ENCODE measurements around the gene TPRG1L. TPM values are rescaled to one million over a fixed set of nuclear protein-coding genes. Genes with fewer than 3 reads are reported as not detected.

Gene TPRG1L
- total RNA-seq, 1 experiment from 2014 or later, result 9.6 TPM

DNA sequence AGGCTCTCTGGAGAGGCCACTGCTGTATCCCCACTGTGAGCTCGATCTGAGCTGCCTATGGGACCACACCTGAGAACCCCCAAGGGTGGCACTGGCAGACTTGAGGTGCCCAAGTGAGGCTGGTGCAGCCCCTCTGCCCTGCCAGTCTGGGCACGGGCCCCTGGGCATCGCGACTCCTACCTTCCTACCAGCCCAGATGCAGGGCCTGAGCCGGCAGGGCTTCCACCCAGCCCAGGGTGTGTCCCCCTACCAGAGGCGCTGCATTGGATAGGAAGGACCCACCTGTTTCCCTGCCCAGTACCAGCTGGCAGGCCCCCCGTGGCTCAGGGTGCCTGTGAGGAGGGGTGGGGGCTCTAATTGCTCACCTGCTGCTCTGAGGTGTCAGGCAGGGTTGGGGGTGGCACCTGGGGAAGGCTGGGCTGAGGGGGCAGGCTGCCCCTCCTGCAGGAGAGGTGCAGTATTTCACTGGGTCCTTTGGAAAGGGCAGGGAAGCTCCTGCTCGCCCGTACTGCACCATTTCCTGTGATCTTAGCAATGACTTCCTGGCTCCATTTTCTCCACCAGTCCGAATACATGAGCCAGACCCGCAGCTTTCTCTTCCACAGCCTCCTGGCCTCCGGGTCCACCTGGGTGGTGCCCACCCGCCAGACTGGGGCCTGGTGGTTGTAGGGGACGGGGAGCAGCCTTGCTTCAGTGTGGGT lies 39.3 kb downstream of the TPRG1L start:
- DNase-seq (ENCODE audit: low read depth), result no peak

DNA sequence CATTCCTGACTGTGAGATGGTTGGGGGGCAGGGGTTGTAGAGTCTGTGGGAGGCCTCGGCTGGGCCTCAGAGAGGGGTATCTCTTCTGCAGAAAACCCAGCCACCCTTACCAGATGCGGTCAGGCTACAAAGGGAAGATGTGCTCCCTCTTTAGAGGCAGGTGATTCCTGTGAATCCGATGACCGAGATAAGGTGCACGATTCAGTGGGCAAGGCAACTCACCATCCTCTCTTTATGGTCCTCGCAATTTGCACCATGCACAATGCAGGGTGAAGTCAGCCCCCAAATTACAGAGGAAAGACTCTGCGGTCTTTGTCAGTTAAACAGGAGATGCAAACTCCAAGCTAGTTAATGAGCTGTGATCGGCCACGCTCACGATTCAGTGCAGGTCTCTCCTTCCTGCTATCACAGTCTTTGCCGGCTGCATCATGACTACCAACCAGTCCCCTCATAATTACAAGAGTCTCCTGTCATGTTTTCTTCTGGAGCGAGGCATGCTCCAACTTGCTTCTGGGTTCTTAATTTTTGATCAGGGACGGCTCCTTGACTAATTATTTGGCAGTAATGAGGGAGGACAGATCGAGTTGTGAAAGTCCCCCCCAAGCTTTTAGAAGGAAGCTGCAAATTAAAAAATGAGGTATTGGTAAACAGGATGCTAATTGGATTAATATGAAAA lies 40.0 kb downstream of the TPRG1L start:
- no peak for DNase-seq (ENCODE audit: low read depth)

DNA sequence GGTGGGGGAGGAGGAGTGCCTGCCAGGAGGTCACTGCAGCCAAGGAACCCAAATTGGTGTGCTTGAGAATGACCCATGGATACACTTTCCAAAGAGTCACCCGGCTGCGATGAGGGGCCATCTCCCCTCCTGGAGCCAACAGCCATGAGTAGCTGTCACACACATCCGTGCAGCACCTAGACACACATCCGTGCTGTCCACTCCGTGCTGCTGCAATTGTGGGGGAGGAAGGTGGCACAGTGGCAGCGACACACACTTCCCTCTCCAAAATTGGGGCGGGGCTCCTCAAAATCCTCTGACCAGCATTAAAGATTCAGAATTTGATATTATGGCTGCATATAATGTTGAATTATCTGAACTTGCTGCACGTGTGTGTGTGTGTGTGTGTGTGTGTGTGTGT lies 43.3 kb downstream of the TPRG1L start:
- no peak for DNase-seq (ENCODE audit: low read depth)

DNA sequence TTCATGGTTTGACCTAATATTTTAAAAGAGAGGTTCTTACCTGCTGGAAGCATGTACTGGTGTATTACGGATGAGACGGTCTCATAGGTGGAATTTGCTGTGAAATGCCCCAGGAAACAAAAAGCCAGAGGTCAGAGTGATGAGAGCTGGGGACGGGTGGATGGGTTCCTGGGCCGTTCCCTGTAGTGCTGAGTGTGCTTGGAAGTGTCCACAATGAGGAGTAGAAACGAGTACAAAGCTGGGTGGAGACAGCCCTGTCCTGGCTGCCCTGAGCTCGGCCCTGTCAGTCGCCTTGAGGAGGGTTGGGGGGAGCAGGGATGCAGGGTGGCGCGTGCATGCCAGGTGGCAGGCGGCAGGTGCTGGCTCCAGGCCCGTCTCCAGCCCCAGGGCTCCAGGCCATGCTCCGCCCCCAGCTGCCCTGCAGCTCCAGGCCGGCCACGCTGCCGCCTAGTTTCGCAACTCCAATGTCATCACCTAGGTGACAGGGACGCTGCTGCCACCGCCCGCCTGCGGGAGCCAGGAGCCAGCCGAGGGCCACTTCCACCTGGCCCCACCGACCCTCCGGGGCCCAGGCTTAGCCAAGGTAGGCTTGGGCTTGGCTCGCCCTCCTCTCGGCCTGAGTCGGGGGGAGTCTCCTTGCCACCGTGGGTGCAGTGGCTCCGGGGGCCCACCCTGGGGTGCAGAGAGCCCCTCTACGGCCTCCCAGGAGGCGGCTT lies 43.9 kb downstream of the TPRG1L start:
- DNase-seq (ENCODE audit: low read depth), result peak; percentile 17

DNA sequence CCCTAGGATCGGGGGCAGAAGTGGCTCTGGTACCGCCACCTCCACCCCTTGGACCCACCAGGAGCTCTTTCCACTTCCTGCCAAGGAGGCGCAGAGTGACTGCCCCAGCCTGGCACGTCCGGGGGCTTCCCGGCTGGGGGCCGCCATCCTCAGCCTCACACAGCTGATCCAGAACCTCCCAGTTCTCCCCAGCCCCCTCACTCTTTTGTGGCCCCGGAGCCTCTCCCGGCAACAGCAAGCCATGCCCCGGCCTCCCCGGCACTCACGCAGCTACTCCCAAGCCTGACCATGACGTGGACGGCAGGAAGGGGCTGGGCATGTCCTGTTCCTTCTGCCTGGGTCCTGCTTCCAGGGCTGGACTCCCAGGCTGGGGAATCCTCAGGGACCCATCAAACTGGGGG lies 44.6 kb downstream of the TPRG1L start:
- DNase-seq (ENCODE audit: low read depth), result no peak

DNA sequence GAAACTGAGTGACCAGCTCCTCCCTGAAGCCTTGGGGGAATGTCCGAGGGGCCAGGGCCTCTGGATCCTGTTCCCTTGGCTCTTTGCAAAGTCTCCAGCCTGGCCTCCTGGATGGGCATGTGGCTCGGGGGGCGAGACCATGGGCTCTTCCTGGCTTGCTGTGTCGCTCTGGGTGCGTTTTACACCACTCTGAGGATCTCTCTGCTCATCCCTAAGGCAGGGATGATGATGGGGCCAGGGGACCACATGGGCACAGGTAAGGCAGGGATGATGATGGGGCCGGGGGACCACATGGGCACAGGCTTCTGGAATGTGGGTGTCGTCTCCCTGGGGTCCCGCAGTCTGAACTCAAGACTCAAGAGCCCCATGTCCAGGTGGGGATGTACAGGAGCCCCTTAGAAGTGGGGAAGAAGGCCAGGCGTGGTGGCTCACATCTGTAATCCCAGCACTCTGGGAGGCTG lies 45.2 kb downstream of the TPRG1L start:
- no peak for DNase-seq (ENCODE audit: low read depth)

DNA sequence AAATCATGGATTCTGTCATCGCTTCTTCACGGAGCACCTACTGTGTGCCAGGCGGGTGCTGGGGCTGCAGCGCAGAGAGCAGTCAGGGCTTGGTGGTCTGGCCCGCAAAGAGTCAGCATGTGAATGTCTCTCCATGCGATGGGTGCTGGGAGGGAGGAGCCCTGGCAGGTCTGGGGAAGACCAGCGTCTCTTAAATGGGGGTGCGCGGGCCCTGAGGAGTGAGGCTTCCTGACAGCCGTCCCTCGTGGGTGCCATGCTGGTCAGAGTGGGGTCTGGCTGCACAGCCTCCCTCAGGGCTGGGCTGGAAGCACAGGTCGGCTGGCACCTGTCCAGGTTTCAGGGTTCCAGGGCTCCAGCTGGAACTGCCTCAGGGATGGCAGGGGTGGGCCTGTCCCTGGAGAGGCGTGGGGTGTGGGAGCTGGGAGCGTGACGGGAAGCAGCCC lies 46.0 kb downstream of the TPRG1L start:
- no peak for DNase-seq (ENCODE audit: low read depth)

DNA sequence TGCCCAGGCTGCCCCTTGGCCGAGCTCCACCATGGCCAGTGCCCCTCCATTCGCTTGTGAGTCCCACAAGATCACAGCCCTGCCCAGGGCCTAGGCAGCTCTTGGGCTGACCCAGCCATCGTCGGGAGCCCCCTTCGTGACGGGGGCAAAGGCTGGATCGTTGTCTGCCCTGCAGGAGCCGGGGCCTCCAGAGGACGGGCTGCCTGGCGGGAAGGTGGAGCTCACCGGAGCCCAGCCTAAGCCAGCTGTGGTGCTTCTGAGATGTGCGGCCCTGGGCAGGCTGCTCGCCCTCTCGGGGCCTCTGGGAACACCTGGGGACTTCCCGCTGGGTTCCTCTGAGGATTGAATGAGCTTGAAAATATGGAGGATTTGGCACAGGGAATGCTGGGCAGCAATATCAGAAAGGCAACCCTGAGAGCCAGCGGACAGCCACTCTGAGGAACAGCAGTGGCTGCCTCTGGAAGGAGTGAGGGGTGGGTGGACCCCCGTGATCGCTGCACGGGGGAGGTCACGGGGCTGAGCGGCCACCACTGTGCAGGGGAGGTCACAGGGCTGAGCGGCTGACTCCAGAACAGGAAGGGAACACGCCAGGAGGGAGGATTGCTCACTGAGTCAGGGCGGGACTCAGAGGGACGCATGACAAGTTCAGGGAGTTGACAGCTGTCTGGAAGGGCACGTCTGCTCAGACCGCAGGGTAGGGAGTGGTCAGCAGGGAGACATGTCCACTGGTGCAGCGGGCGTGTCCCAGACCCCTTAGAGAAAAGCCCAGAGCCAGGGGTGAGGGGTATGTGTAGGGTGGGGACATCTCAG lies 46.8 kb downstream of the TPRG1L start:
- peak; percentile 34 for DNase-seq (ENCODE audit: low read depth)

DNA sequence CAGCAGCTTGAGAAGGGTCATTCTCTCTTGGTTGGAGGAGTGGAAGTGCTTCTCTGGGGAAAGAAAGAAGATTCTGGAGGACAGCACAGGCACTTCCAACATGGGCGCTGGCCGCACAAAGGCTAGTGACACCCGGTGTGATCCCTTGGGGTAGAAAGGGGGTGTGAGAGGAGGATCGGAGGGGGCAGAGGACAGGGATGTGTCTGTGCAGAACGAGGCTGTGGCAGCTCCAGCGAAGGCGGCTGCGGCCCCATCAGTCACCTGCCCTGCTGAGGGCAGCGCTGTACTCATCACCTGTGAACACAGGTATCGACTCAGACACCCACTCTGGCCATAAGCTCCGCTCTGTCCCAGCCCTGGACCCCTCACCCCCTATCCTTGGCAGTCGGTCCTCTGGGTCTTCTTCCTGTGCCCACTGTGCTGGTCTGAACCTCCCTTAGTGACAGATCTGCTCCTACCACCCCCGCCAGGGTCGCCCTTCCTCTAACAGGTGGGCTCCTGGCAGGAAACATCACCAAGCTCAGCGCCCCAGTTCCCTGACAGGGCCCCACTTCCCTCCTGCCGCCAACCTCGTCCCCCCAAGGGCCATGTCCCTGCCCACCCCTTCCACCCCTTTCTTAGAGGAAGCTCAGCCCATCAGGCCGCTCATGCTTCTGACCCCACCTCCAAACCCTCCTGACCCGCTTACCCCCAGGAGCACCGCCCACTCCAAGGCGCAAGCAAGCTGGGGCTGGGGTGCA lies 47.6 kb downstream of the TPRG1L start:
- no peak for DNase-seq (ENCODE audit: low read depth)

DNA sequence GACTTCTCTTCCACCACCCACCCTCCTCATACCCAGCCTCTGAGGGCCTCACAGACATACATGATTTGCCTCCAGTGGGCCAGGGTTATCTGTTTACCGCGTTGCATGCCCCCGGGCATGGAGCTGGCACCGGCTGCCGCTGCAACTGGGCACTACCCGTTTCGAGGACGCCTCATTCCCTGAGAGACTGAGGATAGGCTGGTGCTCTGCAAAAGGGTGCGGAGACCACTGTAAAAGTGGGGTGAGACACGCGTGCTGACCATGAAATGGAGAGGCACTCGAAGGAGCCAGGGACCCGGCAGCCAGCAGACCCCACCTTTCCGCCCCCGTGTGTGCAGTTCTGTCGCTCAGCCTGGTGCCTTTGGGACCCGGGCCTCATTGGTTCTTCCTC lies 48.2 kb downstream of the TPRG1L start:
- DNase-seq (ENCODE audit: low read depth), result no peak

DNA sequence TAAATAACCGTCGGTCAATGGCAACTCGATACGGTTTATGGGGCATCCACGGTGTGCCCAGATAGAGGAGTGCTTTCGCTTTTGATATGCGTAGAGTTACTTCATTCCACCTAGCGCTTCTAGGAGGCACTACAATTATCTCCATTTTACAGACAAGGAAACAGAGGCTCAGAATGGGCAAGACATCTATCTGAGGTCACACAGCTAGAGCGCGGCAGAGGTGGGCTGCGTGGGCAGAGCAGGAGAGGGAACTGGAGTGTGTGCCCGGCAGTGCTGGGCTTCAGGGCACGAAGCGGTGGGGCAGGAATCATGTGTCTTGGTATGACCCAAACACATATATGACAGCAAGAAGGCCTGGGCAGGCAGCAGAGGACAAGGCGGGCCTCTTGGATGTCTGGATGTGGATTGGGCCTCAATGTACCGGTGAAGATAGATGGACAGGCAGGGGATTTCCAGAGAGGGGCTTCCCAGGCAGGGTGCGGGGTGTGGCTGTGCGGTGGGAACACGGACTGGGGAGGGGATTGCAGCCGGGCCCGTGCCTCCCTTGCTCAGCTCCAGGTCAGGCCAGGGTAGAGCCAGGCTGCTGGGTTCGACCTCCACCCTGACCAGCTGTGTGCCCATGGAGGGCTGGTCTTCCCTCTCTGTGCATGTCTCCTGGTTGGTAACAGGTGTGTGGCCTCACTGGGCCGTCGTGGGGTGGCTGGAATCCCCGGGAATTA lies 48.7 kb downstream of the TPRG1L start:
- no peak for DNase-seq (ENCODE audit: low read depth)

DNA sequence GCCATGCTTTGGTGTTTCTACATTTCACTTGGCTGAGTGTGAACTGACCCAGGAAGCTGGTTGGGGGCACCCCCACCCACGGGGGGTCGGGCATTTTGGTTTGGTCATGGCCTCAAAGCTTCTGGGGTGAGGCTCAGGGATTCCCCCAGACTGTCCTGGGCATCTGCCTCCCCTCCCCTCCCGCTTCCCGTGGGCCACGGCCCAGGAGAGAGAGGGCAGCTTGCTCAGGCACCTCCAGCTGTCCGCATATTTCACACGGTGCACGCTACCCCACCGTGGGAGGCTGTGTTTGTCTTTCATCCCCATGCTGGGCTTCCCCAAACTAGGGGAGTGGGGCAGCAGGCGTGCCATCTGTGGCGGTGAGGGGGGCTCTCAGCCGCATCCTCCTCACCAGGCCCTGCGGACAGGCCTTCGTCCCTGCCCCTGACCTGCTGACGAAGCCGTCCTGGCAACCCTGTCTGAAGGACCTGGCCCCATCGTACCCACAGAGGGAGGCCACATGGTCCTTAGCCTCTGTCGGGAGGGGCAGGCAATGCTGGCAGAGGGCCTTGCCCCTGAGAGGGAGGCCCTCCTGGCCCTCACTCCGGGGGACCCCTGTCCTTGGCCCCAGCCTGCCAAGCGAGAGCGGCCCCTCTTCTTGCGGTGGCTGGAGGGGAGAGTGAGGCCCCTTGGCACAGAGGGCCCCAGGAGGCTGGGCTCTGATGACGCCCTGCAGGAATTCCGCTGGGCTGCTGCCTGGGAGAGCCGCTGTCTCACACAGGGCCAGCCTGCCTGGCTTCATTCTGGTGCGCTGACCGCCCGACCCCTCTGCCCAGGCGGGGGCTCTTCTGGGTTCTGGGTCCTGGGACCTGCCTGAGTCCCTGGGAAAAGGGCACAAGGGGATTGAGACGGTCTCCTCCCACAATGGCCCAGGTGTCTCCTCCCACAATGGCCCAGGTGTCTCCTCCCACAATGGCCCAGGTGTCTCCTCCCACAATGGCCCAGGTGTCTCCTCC lies 49.6 kb downstream of the TPRG1L start:
- no peak for DNase-seq (ENCODE audit: low read depth)

DNA sequence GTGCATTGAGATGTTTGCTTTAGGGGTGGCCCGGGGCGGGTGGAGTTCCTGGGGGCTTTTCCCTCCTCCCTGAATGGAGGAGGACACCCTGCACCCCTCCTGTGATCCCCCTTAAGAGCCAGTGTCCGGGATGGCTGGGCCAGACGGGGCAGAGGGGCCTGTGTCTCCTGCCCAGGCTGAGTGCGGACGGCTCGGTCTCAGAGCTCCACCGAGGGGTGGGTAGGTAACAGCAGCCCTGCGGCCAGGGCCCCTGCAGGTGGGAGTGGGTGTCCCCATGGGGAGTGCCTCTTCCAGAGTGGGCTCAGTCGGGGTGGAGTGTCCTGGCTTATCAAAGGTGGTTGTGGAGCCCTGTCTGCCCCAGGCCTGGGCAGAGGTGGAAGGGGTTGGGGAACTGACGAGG lies 50.6 kb downstream of the TPRG1L start:
- DNase-seq (ENCODE audit: low read depth), result no peak

DNA sequence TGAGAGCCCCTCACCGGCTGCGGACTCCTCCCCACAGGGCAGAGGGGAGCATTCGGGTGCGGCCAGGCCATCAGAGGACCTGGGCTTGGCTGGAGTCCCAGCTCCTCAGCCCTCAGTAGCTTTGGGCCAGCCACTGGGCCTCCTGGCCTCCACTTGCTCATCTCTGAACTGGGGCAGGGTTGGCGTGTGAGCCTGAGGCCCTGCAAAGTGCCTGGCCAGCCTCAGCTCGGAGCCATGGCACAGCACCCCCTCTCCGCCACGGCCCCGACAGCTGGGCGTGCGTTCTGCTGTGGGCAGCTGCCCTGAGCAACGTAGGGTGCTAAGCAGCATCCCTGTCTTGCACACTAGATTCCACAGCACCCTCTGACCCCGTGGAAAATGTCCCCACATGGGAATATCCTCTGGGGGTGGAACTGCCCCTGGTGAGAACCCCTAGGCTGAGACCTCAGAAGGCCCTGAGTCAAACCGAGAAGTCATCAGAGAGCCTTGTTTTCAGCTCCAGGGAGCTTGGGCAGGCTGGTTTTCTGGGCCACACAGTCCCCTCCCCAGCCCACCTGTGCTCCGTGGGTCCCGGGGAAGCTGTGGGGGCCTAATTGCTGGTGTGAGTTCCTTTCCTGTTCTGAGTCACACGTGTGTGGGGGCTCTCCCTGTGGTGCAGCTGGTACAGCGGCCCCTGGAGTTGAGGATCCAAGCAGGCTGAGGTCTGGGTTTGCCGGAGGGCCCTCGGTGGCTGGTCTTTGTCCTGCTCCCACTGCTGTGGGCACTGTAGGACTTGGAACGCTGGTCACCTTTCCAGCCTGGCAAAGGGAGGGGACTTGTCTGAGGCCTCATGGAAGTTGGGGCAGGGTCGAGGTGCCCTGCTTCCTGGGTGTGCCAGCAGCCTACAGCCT lies 52.0 kb downstream of the TPRG1L start:
- DNase-seq (ENCODE audit: low read depth), result no peak

DNA sequence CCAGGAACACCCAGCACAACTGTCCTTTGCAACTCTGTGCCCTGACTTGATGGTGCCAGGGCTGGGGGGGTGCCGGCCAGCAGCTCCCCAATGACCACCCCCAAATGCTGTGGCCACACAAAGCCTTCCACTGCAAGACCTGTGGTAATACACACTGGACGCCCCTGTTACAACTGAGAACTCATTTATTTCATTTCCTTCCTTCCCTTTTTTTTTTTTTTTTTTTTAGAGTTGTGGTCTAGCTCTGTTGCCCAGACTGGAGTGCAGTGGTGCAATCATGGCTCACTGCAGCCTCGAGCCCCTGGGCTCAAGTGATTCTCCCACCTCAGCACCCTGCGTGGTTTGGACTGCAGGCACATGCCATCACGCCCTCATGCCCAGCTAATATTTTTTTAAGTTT lies 52.7 kb downstream of the TPRG1L start:
- DNase-seq (ENCODE audit: low read depth), result no peak

DNA sequence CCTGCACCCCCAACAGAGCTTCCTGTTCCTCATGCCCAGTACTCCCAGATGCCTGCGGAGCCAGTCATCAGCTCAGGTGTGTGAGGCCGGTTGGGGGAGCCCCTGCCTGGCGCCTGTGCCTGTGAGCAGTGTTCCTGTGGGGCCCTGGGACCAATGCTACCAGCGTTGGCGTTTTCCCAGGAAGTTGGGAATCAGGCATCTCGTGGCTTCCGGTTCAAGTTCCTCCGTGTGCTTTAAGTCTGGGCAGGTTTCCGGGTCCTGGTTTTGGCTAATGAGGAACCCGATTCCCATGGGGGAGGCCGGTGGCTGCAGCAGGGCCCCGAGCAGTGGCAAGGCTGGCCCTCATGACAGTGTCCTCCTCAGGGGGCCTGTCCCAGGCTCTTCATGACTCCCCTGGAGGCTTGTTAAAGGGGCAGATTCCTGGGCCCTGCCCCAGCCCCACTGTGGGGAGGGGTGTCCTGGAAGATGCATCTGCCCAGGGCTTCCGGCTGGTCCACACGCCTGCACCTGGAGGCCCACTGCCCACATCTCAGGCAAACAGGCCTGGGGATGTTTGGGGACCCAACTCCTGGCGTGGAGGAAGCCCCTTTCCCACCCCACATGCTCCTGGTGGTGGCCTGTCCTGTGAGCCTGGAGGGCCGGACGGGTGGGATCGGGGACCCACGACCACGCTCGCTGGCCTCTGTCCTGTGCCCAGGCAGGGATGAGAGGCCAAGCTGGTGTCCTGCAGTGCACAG lies 53.7 kb downstream of the TPRG1L start:
- DNase-seq (ENCODE audit: low read depth), result no peak

DNA sequence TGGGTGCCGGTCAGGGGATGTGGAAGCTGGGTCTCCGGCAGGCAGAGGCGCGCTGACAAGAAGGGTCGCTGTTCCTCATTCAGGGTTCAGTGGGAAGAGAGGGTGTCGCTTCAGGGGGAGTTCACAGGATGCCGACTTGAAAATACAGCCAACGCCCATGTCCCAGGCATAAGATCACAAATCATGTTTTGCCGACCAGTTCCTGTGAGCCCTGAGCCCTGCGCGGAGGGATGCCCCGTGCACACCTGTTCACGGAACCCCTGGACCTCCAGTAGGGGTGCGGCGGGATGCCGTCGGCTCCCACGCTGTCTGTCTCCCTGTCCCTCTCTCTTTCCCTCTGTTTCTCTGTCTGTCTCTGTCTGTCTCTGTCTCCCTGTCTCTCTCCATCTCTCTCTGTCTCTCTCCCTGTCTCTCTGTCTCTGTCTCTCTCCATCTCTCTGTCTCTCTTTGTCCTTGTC lies 54.3 kb downstream of the TPRG1L start:
- no peak for DNase-seq (ENCODE audit: low read depth)

Data from RPMI7951 (cell line).